Ovary (tissue), 3 donors: ENCODE results near the gene DTNA.

Source experiments
- CTCF ChIP-seq, 3 donors: fragments of 450-650 bp in 2 of 3; fragments of 200-600 bp in 1 of 3; IDR thresholded peaks; one replicate each; pipeline versions ENCODE4 v1.5.1 to v1.8.0; 2016 to 2022; ENCODE audit warnings: antibody characterized with exemption in 3 of 3, mild to moderate bottlenecking in 1 of 3
- EP300 ChIP-seq: sonication (generic); formaldehyde crosslinking; IDR thresholded peaks from one replicate; pipeline ENCODE4 v1.6.1; 2017; ENCODE audit warnings: antibody characterized with exemption
- POLR2A ChIP-seq: fragments of 450-650 bp; IDR thresholded peaks from one replicate; pipeline ENCODE4 v1.6.1; 2017; ENCODE audit warnings: antibody characterized with exemption, mild to moderate bottlenecking, moderate library complexity
- donor health status: DM: no; HTN: no; CAD: no.

- no peak for TF ChIP-seq CTCF (IDR thresholded peaks at IDR 0.05)
- no peak for TF ChIP-seq POLR2A
- no peak for TF ChIP-seq EP300
Measured at GRCh38 chr18:34911081-34911480, 201.0 kb downstream of the DTNA start.
